Posterior vena cava (tissue), 2 donors: Measurements from ENCODE around the gene GLIS2. TPM values are rescaled to one million over a fixed set of nuclear protein-coding genes. Genes with fewer than 3 reads are reported as not detected.
A peak's percentile ranks its signal among the peaks of the same experiment; 100 is the strongest.

ENCODE experiments used
- DNase-seq: peaks from one replicate; pipeline ENCODE4 v3.0.0-alpha.2; 2020; ENCODE audit warnings: low spot score
- intact Hi-C, 2 donors: fragments of 100-400 bp; cut with DNase I; formaldehyde crosslinking; loops; one replicate each; pipeline versions ENCODE4 v1.14.1 to v1.14.2; 2022 to 2023
- total RNA-seq, 2 donors: library from RNA; stranded (reverse); fragmentation: NEBNext Ultra II Directional; extraction: Animal tissue kit (Norgen Biotek cat#: 25700); gene quantifications; one replicate each; pipeline ENCODE4 v1.2.1, GENCODE V29; 2021
- donor health status: DM: yes; HTN: yes; CAD: no.
- donor health status: DM: yes; HTN: yes; CAD: no.

Gene GLIS2
- total RNA-seq, 2 donors from 2014 or later, result 35.6 to 49.0 TPM

- peak; percentile 89 for DNase-seq
- intact Hi-C loops, result no loop called here
Observed at GRCh38 chr16:4316864-4317531, 1.1 kb downstream of the GLIS2 start.

GRCh38 chr16:4317532-4318450 lies 1.9 kb downstream of the GLIS2 start:
- intact Hi-C loops, result no loop called here
- DNase-seq, result no peak

GRCh38 chr16:4318451-4318910 lies 2.6 kb downstream of the GLIS2 start:
- no peak for DNase-seq

GRCh38 chr16:4318967-4319366 lies 3.1 kb downstream of the GLIS2 start:
- intact Hi-C loops, result no loop called here
- DNase-seq, result no peak

More at GRCh38 chr16:4318451-4318910, 2.6 kb downstream of the GLIS2 start:
- intact Hi-C loops, result no loop called here

- no peak for DNase-seq
- intact Hi-C loops, result no loop called here
Observed at GRCh38 chr16:4319454-4320421, 3.9 kb downstream of the GLIS2 start.

GRCh38 chr16:4320571-4321137 lies 4.8 kb downstream of the GLIS2 start:
- DNase-seq, result no peak
- intact Hi-C loops, result no loop called here

- no peak for DNase-seq
- intact Hi-C loops, result no loop called here
Observed at GRCh38 chr16:4321286-4322120, 5.6 kb downstream of the GLIS2 start.

GRCh38 chr16:4322121-4323052 lies 6.5 kb downstream of the GLIS2 start:
- intact Hi-C loops, result no loop called here

GRCh38 chr16:4323071-4323844 lies 7.4 kb downstream of the GLIS2 start:
- no peak for DNase-seq
- intact Hi-C loops, result no loop called here

More at GRCh38 chr16:4322121-4323052, 6.5 kb downstream of the GLIS2 start:
- DNase-seq, result peak; percentile 62

- intact Hi-C loops, result no loop called here
- DNase-seq, result no peak
Observed at GRCh38 chr16:4323845-4324488, 8.1 kb downstream of the GLIS2 start.

- intact Hi-C loops, result loop anchor here (5.0 kb wide), 3 partner anchors 32 to 132 kb away; no protein-coding TSS in a partner anchor
- no peak for DNase-seq
Observed at GRCh38 chr16:4324492-4325252, 8.8 kb downstream of the GLIS2 start.

GRCh38 chr16:4325253-4325758 lies 9.4 kb downstream of the GLIS2 start:
- no peak for DNase-seq
- intact Hi-C loops, result loop anchor here (5.0 kb wide), 3 partner anchors 33 to 133 kb away; no protein-coding TSS in a partner anchor

GRCh38 chr16:4327386-4328045 lies 11.6 kb downstream of the GLIS2 start:
- no peak for DNase-seq
- intact Hi-C loops, result loop anchor here (2.0 to 5.0 kb wide), 4 partner anchors 35 to 135 kb away; no protein-coding TSS in a partner anchor
